ENCODE measurements around the gene NUBPL.
"Not testable (repeated sequence)": the region's sequence is repeated elsewhere in the genome, so short reads cannot be mapped to it uniquely, and the experiment has no call there.

The NUBPL gene

DNA sequence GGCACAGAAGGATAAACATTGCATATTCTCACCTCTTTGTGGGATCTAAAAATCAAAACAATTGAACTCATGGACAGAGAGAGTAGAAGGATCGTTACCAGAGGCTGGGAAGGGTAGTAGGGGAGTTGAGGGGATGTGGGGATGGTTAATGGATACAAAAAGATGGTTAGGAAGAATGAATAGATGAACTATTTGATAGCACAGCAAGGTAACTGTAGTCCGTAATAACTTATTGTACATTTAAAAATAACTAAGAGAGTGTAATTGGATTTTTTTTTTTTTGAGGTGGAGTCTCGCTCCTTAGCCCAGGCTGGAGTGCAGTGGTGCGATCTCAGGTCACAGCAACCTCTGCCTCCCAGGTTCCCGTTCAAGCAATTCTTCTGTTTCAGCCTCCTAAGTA, 52.0 kb downstream of the NUBPL start:
- Mint-ChIP-seq H3K36me3 (ENCODE audit: low read depth) (peaks cover 71% of the 10 kb centered on the region), H3K27me3 (ENCODE audit: low read depth, poor library complexity) (no peaks in the 10 kb centered on the region), H3K27ac (no peak overlapping the region), H3K4me1 (no peaks in the 10 kb centered on the region), H3K9me3 (peaks cover 64% of the 10 kb centered on the region), H3K4me3 (no peak overlapping the region)
- no peak for TF ChIP-seq CTCF (IDR thresholded peaks at IDR 0.05)
- no peak for DNase-seq

DNA sequence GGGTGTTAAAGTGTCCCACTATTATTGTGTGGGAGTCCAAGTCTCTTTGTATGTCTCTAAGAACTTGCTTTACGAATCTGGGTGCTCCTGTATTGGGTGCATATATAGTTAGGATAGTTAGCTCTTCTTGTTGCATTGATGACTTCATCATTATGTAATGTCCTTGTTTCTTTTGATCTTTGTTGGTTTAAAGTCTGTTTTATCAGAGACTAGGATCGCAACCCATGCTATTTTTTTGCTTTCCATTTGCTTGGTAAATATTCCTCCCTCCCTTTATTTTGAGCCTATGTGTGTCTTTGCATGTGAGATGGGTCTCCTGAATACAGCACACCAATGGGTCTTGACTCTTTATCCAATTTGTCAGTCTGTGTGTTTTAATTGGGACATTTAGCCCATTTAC, 57.7 kb downstream of the NUBPL start:
- H3K27me3 Mint-ChIP-seq (ENCODE audit: low read depth, poor library complexity); H3K4me3 Mint-ChIP-seq; H3K27ac Mint-ChIP-seq; DNase-seq; H3K4me1 Mint-ChIP-seq: not testable (repeated sequence)
- Mint-ChIP-seq H3K36me3 (ENCODE audit: low read depth) (peaks cover 87% of the 10 kb centered on the region), H3K9me3 (peaks cover 79% of the 10 kb centered on the region)

- DNase-seq, result no peak
- Mint-ChIP-seq H3K4me3 (no peak overlapping the region), H3K27me3 (ENCODE audit: low read depth, poor library complexity) (no peaks in the 10 kb centered on the region), H3K4me1 (no peaks in the 10 kb centered on the region), H3K27ac (no peak overlapping the region), H3K9me3 (peaks cover 83% of the 10 kb centered on the region), H3K36me3 (ENCODE audit: low read depth) (peaks cover 93% of the 10 kb centered on the region)
- TF ChIP-seq CTCF (IDR thresholded peaks at IDR 0.05), result no peak
Observed at GRCh38 chr14:31619440-31619839, 58.2 kb downstream of the NUBPL start.

GRCh38 chr14:31620898-31621297, 59.7 kb downstream of the NUBPL start:
- H3K27me3 Mint-ChIP-seq (ENCODE audit: low read depth, poor library complexity); H3K4me3 Mint-ChIP-seq; H3K4me1 Mint-ChIP-seq; H3K27ac Mint-ChIP-seq; DNase-seq: not testable (repeated sequence)
- Mint-ChIP-seq H3K36me3 (ENCODE audit: low read depth) (peaks cover 85% of the 10 kb centered on the region), H3K9me3 (peaks cover 75% of the 10 kb centered on the region)

GRCh38 chr14:31622060-31622459, 60.9 kb downstream of the NUBPL start:
- TF ChIP-seq CTCF (IDR thresholded peaks at IDR 0.05), result no peak
- Mint-ChIP-seq H3K27ac (no peak overlapping the region), H3K9me3 (peaks cover 64% of the 10 kb centered on the region), H3K4me1 (no peaks in the 10 kb centered on the region), H3K36me3 (ENCODE audit: low read depth) (peaks cover 73% of the 10 kb centered on the region), H3K4me3 (no peak overlapping the region), H3K27me3 (ENCODE audit: low read depth, poor library complexity) (no peaks in the 10 kb centered on the region)
- DNase-seq, result no peak

DNA sequence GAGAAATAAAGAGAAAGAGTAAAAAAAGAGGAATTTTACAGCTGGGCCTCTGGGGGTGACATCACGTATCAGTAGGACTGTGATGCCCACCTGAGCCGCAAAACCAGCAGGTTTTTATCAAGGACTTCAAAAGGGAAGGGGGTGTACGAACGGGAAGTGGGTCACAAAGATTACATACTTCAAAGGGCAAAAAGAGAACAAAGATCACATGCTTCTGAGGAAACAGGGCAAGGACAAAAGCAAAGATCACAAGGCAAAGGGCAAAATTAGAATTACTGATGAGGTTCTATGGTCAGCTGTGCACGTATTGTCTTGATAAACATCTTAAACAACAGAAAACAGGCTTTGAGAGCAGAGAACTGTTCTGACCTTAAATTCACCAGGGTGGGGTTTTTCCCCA, 91.7 kb downstream of the NUBPL start:
- H3K27ac Mint-ChIP-seq; H3K4me1 Mint-ChIP-seq; H3K4me3 Mint-ChIP-seq; H3K27me3 Mint-ChIP-seq (ENCODE audit: low read depth, poor library complexity); DNase-seq: not testable (repeated sequence)
- Mint-ChIP-seq H3K36me3 (ENCODE audit: low read depth) (peaks cover 49% of the 10 kb centered on the region), H3K9me3 (peaks cover 53% of the 10 kb centered on the region)

- Mint-ChIP-seq H3K27me3 (ENCODE audit: low read depth, poor library complexity) (no peaks in the 10 kb centered on the region), H3K4me3 (no peak overlapping the region), H3K9me3 (peaks cover 27% of the 10 kb centered on the region), H3K36me3 (ENCODE audit: low read depth) (peaks cover 39% of the 10 kb centered on the region), H3K4me1 (no peaks in the 10 kb centered on the region), H3K27ac (no peak overlapping the region)
- no peak for TF ChIP-seq CTCF (IDR thresholded peaks at IDR 0.05)
- no peak for DNase-seq
Observed at GRCh38 chr14:31657917-31658316, 96.7 kb downstream of the NUBPL start.
